ENCODE results near the gene HFE.
"Not testable (repeated sequence)": the region's sequence is repeated elsewhere in the genome, so short reads cannot be mapped to it uniquely, and the experiment has no call there.

The HFE gene

GRCh38 chr6:26113570-26113969 lies 26.3 kb downstream of the HFE start:
- Histone ChIP-seq H3K4me1 (ENCODE audit: low read length) (no peaks in the 10 kb centered on the region), H3K36me3 (replicated peaks; ENCODE audit: low read depth, low read length) (no peaks in the 10 kb centered on the region), H2AFZ (ENCODE audit: low read depth, low read length) (no peak overlapping the region), H3K9ac (ENCODE audit: low read length) (no peak overlapping the region), H3K27ac (ENCODE audit: low read length) (no peak overlapping the region), H3K9me3 (ENCODE audit: insufficient read depth, low read length) (0 out of 2 replicates have a peak, but pooled peaks cover 3% of the 10 kb centered on the region), H3K79me2 (ENCODE audit: low read length) (no peaks in the 10 kb centered on the region), H3K27me3 (ENCODE audit: low read depth, low read length) (no peaks in the 10 kb centered on the region), H4K20me1 (ENCODE audit: insufficient read depth, low read length) (no peaks in the 10 kb centered on the region), H3K4me2 (ENCODE audit: low read length) (no peak overlapping the region), H3K4me3 (ENCODE audit: low read length) (no peak overlapping the region)
- TF ChIP-seq CTCF (IDR thresholded peaks at IDR 0.05; ENCODE audit: low read depth, low read length) (no peak), EZH2phosphoT487 (IDR thresholded peaks at IDR 0.05; ENCODE audit: low read depth) (no peak)

- Histone ChIP-seq H4K20me1 (ENCODE audit: insufficient read depth, low read length) (no peaks in the 10 kb centered on the region), H3K4me1 (ENCODE audit: low read length) (no peaks in the 10 kb centered on the region), H3K9me3 (ENCODE audit: insufficient read depth, low read length) (0 out of 2 replicates have a peak, but pooled peaks cover 3% of the 10 kb centered on the region), H3K79me2 (ENCODE audit: low read length) (no peaks in the 10 kb centered on the region), H3K9ac (ENCODE audit: low read length) (no peak overlapping the region), H3K4me2 (ENCODE audit: low read length) (no peak overlapping the region), H3K36me3 (replicated peaks; ENCODE audit: low read depth, low read length) (no peaks in the 10 kb centered on the region), H3K27ac (ENCODE audit: low read length) (no peak overlapping the region), H2AFZ (ENCODE audit: low read depth, low read length) (no peak overlapping the region), H3K27me3 (ENCODE audit: low read depth, low read length) (no peaks in the 10 kb centered on the region), H3K4me3 (ENCODE audit: low read length) (no peak overlapping the region)
- TF ChIP-seq EZH2phosphoT487 (IDR thresholded peaks at IDR 0.05; ENCODE audit: low read depth): no peak
- no peak for TF ChIP-seq CTCF (IDR thresholded peaks at IDR 0.05; ENCODE audit: low read depth, low read length)
Measured at GRCh38 chr6:26115226-26115625, 28.0 kb downstream of the HFE start.

- TF ChIP-seq CTCF (IDR thresholded peaks at IDR 0.05; ENCODE audit: low read depth, low read length) (no peak), EZH2phosphoT487 (IDR thresholded peaks at IDR 0.05; ENCODE audit: low read depth) (no peak)
- H3K36me3 ChIP-seq (replicated peaks; ENCODE audit: low read depth, low read length): no peaks in the 10 kb centered on the region
- no peak overlapping the region for H3K9ac ChIP-seq (ENCODE audit: low read length)
- H3K27me3 ChIP-seq (ENCODE audit: low read depth, low read length): no peaks in the 10 kb centered on the region
- peaks cover 5% of the 10 kb centered on the region; the same call in 1 of the 2 replicates for H3K4me1 ChIP-seq (ENCODE audit: low read length)
- H3K27ac ChIP-seq (ENCODE audit: low read length): no peak overlapping the region
- H3K9me3 ChIP-seq (ENCODE audit: insufficient read depth, low read length): 0 out of 2 replicates have a peak, but pooled peaks cover 3% of the 10 kb centered on the region
- H3K4me2 ChIP-seq (ENCODE audit: low read length): no peak overlapping the region
- H2AFZ ChIP-seq (ENCODE audit: low read depth, low read length): no peak overlapping the region
- no peaks in the 10 kb centered on the region for H4K20me1 ChIP-seq (ENCODE audit: insufficient read depth, low read length)
- H3K79me2 ChIP-seq (ENCODE audit: low read length): no peaks in the 10 kb centered on the region
- no peak overlapping the region for H3K4me3 ChIP-seq (ENCODE audit: low read length)
Measured at GRCh38 chr6:26116267-26116666, 29.0 kb downstream of the HFE start.

- Histone ChIP-seq H3K79me2 (ENCODE audit: low read length) (no peaks in the 10 kb centered on the region), H3K27ac (ENCODE audit: low read length) (no peak overlapping the region), H3K4me3 (ENCODE audit: low read length) (no peak overlapping the region), H3K4me2 (ENCODE audit: low read length) (no peak overlapping the region), H3K36me3 (replicated peaks; ENCODE audit: low read depth, low read length) (no peaks in the 10 kb centered on the region), H2AFZ (ENCODE audit: low read depth, low read length) (no peak overlapping the region), H3K9me3 (ENCODE audit: insufficient read depth, low read length) (peaks cover 7% of the 10 kb centered on the region; the same call in 1 of the 2 replicates), H3K27me3 (ENCODE audit: low read depth, low read length) (no peaks in the 10 kb centered on the region), H3K9ac (ENCODE audit: low read length) (no peak overlapping the region), H4K20me1 (ENCODE audit: insufficient read depth, low read length) (no peaks in the 10 kb centered on the region), H3K4me1 (ENCODE audit: low read length) (peaks cover 18% of the 10 kb centered on the region)
- TF ChIP-seq EZH2phosphoT487 (IDR thresholded peaks at IDR 0.05; ENCODE audit: low read depth): no peak
- no peak for TF ChIP-seq CTCF (IDR thresholded peaks at IDR 0.05; ENCODE audit: low read depth, low read length)
Measured at GRCh38 chr6:26118999-26119398, 31.8 kb downstream of the HFE start.

GRCh38 chr6:26120115-26120514 lies 32.9 kb downstream of the HFE start:
- not testable (repeated sequence) for H3K4me3 ChIP-seq (ENCODE audit: low read length); H3K4me2 ChIP-seq (ENCODE audit: low read length); H3K27me3 ChIP-seq (ENCODE audit: low read depth, low read length); H4K20me1 ChIP-seq (ENCODE audit: insufficient read depth, low read length); H3K9me3 ChIP-seq (ENCODE audit: insufficient read depth, low read length); H3K27ac ChIP-seq (ENCODE audit: low read length); H3K9ac ChIP-seq (ENCODE audit: low read length); H2AFZ ChIP-seq (ENCODE audit: low read depth, low read length); H3K36me3 ChIP-seq (replicated peaks; ENCODE audit: low read depth, low read length)
- peaks cover 10% of the 10 kb centered on the region for H3K79me2 ChIP-seq (ENCODE audit: low read length)
- peaks cover 18% of the 10 kb centered on the region for H3K4me1 ChIP-seq (ENCODE audit: low read length)
